C4-2B (cell line): ENCODE measurements around the gene PTPRD.

Source experiments
- CTCF ChIP-seq: fragments of 450-650 bp; conservative IDR thresholded peaks from 2 replicates; pipeline ENCODE4 v1.5.1; 2017; ENCODE audit warnings: mild to moderate bottlenecking
- ZFX ChIP-seq: fragments of 450-650 bp; IDR thresholded peaks from 2 replicates; pipeline ENCODE4 v1.6.1; 2017

GRCh38 chr9:10272830-10273229 is 340.0 kb downstream of the PTPRD start:
- TF ChIP-seq CTCF, result no peak
- TF ChIP-seq ZFX, result no peak
